K562 (cell line): Measurements from ENCODE around the gene CPNE2. TPM values are rescaled to one million over a fixed set of nuclear protein-coding genes. Genes with fewer than 3 reads are reported as not detected.
A peak's percentile ranks its signal among the peaks of the same experiment; 100 is the strongest.

Experiments
- ARNT ChIP-seq, 2 experiments: fragments of 450-650 bp; IDR thresholded peaks; 2 replicates each; pipeline ENCODE4 v1.6.1; 2016; ENCODE audit warnings: mild to moderate bottlenecking in 1 of 2
- CHD7 ChIP-seq: fragments of 200-600 bp; sonication (generic); IDR thresholded peaks from one replicate; pipeline ENCODE4 v1.6.1; 2012; ENCODE audit warnings: mild to moderate bottlenecking, low read depth, low read length, inconsistent platforms
- ELF4 ChIP-seq: fragments of 450-650 bp; formaldehyde crosslinking; IDR thresholded peaks from 2 replicates; pipeline ENCODE4 v1.4.0; 2022; ENCODE audit warnings: missing genetic modification characterization
- EZH2 ChIP-seq: IDR thresholded peaks from 2 replicates; pipeline ENCODE4 v1.6.1; 2012; ENCODE audit warnings: low read depth, mild to moderate bottlenecking, inconsistent platforms, low read length, borderline replicate concordance
- HDAC6 ChIP-seq: IDR thresholded peaks from 2 replicates; pipeline ENCODE4 v1.6.1; 2012; ENCODE audit warnings: low read depth, mild to moderate bottlenecking, control low read depth, inconsistent platforms, low read length, moderate library complexity
- KAT7 ChIP-seq: sonication (generic); formaldehyde crosslinking; IDR thresholded peaks from 2 replicates; pipeline ENCODE4 v1.8.0; 2022; ENCODE audit warnings: missing genetic modification reagents, mild to moderate bottlenecking, borderline replicate concordance
- SAP30 ChIP-seq: fragments of 200-600 bp; sonication (generic); IDR thresholded peaks from 2 replicates; pipeline ENCODE4 v1.6.1; 2012; ENCODE audit warnings: borderline replicate concordance, low read depth, mild to moderate bottlenecking, moderate library complexity, low read length, control low read depth, inconsistent platforms; ENCODE audit not compliant: insufficient read depth, poor library complexity, severe bottlenecking
- SRSF1 ChIP-seq: fragments of 200-400 bp; formaldehyde crosslinking; IDR thresholded peaks from 2 replicates; pipeline ENCODE4 v1.6.1; 2017; ENCODE audit warnings: mild to moderate bottlenecking, low read depth, low read length, moderate library complexity
- ZBTB9 ChIP-seq: fragments of 450-650 bp; formaldehyde crosslinking; IDR thresholded peaks from 2 replicates; pipeline ENCODE4 v1.4.0; 2020; ENCODE audit warnings: mild to moderate bottlenecking, moderate library complexity
- ZC3H8 ChIP-seq: fragments of 450-650 bp; IDR thresholded peaks from 2 replicates; pipeline ENCODE4 v1.6.1; 2017
- ZNF134 ChIP-seq: fragments of 250-450 bp; sonication (Bioruptor Pico); conservative IDR thresholded peaks from 2 replicates; pipeline ENCODE4 v1.4.0; 2020
- ZNF224 ChIP-seq: sonication (generic); formaldehyde crosslinking; IDR thresholded peaks from 2 replicates; pipeline ENCODE4 v1.8.0; 2022; ENCODE audit warnings: mild to moderate bottlenecking, missing genetic modification reagents
- ZNF589 ChIP-seq: fragments of 200-800 bp; sonication (Bioruptor generic); IDR thresholded peaks from 2 replicates; pipeline ENCODE4 v1.6.1; 2016; ENCODE audit warnings: low read depth, missing genetic modification characterization, missing compliant biosample characterization
- ZNF764 ChIP-seq: fragments of 250-450 bp; sonication (Bioruptor Pico); IDR thresholded peaks from 2 replicates; pipeline ENCODE4 v1.4.0; 2020; ENCODE audit warnings: low read depth, mild to moderate bottlenecking, moderate library complexity
- polyA plus RNA-seq, 8 experiments: library from polyadenylated mRNA; depleted of rRNA in 4 of 8; stranded (reverse) in 5 of 8; unstranded in 3 of 8; fragments of >200 nt; fragmentation: Nextera tagmentation in 2 of 8; fragmentation: Illumina TruSeq in 1 of 8; extraction: Ambion mirVana in 2 of 8; extraction: Trizol in 1 of 8; gene quantifications; 2 replicates each; pipeline versions ENCODE4 v1.2.1 to v1.2.3, GENCODE V29; 2011 to 2014; ENCODE audit warnings: inconsistent platforms in 1 of 8, missing spikeins in 1 of 8
- total RNA-seq, 7 experiments: library from RNA; depleted of rRNA in 6 of 7; stranded (reverse); fragments of >200 nt in 6 of 7; fragmentation: Illumina TruSeq in 2 of 7; extraction: Trizol in 2 of 7; gene quantifications; 2 replicates each; pipeline versions ENCODE4 v1.2.1 to v1.2.3, GENCODE V29; 2011 to 2021; ENCODE audit warnings: low replicate concordance in 1 of 7
- TF ChIP-seq, protein P1 (sequence below): IDR thresholded peaks from 2 replicates; pipeline ENCODE4 v1.6.1; 2016; ENCODE audit warnings: missing genetic modification characterization, missing compliant biosample characterization

Gene CPNE2
- total and polyA plus RNA-seq, 9 of the 15 experiments (the other 6 are each of a cell fraction or from before 2014, with no cell fraction given) = 3.0 to 13.9 (median 8.6) TPM

- no peak for TF ChIP-seq HDAC6
- TF ChIP-seq ZNF224 (CRISPR knock-in tag) = no peak
- TF ChIP-seq, protein P1, sequence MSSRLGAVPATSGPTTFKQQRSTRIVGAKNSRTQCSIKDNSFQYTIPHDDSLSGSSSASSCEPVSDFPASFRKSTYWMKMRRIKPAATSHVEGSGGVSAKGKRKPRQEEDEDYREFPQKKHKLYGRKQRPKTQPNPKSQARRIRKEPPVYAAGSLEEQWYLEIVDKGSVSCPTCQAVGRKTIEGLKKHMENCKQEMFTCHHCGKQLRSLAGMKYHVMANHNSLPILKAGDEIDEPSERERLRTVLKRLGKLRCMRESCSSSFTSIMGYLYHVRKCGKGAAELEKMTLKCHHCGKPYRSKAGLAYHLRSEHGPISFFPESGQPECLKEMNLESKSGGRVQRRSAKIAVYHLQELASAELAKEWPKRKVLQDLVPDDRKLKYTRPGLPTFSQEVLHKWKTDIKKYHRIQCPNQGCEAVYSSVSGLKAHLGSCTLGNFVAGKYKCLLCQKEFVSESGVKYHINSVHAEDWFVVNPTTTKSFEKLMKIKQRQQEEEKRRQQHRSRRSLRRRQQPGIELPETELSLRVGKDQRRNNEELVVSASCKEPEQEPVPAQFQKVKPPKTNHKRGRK (tag) = peak; percentile 15; the same call in 1 of the 2 replicates
- no peak for TF ChIP-seq ARNT (IDR thresholded peaks at IDR 0.05)
- TF ChIP-seq EZH2 = no peak
- no peak for TF ChIP-seq CHD7
- no peak; the same call in 1 of the 2 replicates for TF ChIP-seq KAT7
- TF ChIP-seq ZC3H8 = no peak
- TF ChIP-seq SAP30 = peak; percentile 78
- TF ChIP-seq ZBTB9 (CRISPR knock-in tag) = no peak
- TF ChIP-seq ELF4 = no peak
- TF ChIP-seq ZNF589 (CRISPR knock-in tag) = no peak
- no peak for TF ChIP-seq ZNF134 (CRISPR knock-in tag)
- TF ChIP-seq ZNF764 (CRISPR knock-in tag) = no peak
- TF ChIP-seq SRSF1 = no peak
Measured at GRCh38 chr16:57185446-57185944, 93.1 kb downstream of the CPNE2 start (continued).
